Osteoblast (primary cell): Measurements from ENCODE around the gene TTC32. TPM values are rescaled to one million over a fixed set of nuclear protein-coding genes. Genes with fewer than 3 reads are reported as not detected.

ENCODE experiments used
- DNase-seq: peaks from one replicate; pipeline ENCODE4 v3.0.0; 2011; ENCODE audit warnings: low spot score, mixed read lengths; ENCODE audit not compliant: insufficient read length; ENCODE audit errors: missing footprints
- H2AFZ ChIP-seq: 2 replicates; pipeline ENCODE4 v1.6.0; 2011; ENCODE audit warnings: mild to moderate bottlenecking, low read length
- H3K27ac ChIP-seq: 2 replicates; pipeline ENCODE4 v1.5.1; 2011; ENCODE audit warnings: mild to moderate bottlenecking, low read depth, low read length, moderate library complexity
- H3K27me3 ChIP-seq: 2 replicates; pipeline ENCODE4 v1.6.0; 2012; ENCODE audit warnings: mild to moderate bottlenecking, control low read depth, inconsistent platforms, low read length, moderate library complexity; ENCODE audit not compliant: insufficient read depth
- H3K36me3 ChIP-seq: 2 replicates; pipeline ENCODE4 v1.5.1; 2011; ENCODE audit warnings: mild to moderate bottlenecking, low read length, control low read depth, moderate library complexity; ENCODE audit not compliant: insufficient read depth
- H3K4me1 ChIP-seq: 2 replicates; pipeline ENCODE4 v1.5.1; 2011; ENCODE audit warnings: mild to moderate bottlenecking, low read length, control low read depth, moderate library complexity; ENCODE audit not compliant: insufficient read depth
- H3K4me2 ChIP-seq: 2 replicates; pipeline ENCODE4 v1.6.0; 2011; ENCODE audit warnings: mild to moderate bottlenecking, low read length; ENCODE audit not compliant: insufficient read depth
- H3K4me3 ChIP-seq: fragments of 200-600 bp; sonication (generic); 3 replicates; pipeline ENCODE4 v1.5.1; 2012; ENCODE audit warnings: mild to moderate bottlenecking, low read length, inconsistent platforms; ENCODE audit not compliant: insufficient read depth
- H3K79me2 ChIP-seq: 2 replicates; pipeline ENCODE4 v1.6.0; 2012; ENCODE audit warnings: mild to moderate bottlenecking, low read length, control low read depth, inconsistent platforms; ENCODE audit not compliant: insufficient read depth
- H3K9me3 ChIP-seq: 2 replicates; pipeline ENCODE4 v1.5.1; 2011; ENCODE audit warnings: low read depth, low read length, control low read depth
- H4K20me1 ChIP-seq: 2 replicates; pipeline ENCODE4 v1.6.0; 2012; ENCODE audit warnings: mild to moderate bottlenecking, low read length, control low read depth; ENCODE audit not compliant: insufficient read depth
- total RNA-seq: library from RNA; depleted of rRNA; stranded (reverse); fragments of >200 nt; gene quantifications from 2 replicates; pipeline ENCODE4 v1.2.3, GENCODE V29; 2012
- TF ChIP-seq, protein P1 (sequence below): IDR thresholded peaks from 2 replicates; pipeline ENCODE4 v1.5.1; 2011; ENCODE audit warnings: mild to moderate bottlenecking, low read depth, low read length, moderate library complexity; ENCODE audit errors: extremely low read depth

Gene TTC32
- total RNA-seq, 1 donor, result 14.8 TPM

GRCh38 chr2:19874726-19875125 lies 27.1 kb downstream of the TTC32 start:
- Histone ChIP-seq H3K4me1 (peaks cover 3% of the 10 kb centered on the region), H3K79me2 (no peaks in the 10 kb centered on the region), H3K27ac (no peak overlapping the region)

DNA sequence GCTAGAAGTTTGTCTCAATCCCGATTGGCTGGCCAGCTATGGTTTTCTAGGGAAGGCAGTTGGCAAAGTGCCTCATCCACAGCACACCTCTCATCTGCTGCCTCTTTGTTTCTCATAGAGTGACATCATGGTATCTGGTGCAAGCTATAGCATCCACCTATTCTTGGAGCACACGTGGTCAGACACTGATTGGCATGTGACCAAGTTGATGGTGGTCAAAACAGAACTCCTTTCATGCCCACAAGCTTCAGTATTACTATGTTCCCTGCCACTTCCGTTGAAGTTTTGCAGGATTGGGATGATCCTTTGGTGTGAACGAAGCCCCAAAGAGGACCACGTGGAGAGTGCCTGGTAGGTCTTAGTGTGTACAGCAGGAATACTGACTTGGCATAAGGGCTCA lies 28.8 kb downstream of the TTC32 start:
- no peaks in the 10 kb centered on the region for H3K27me3 ChIP-seq

More at GRCh38 chr2:19874726-19875125, 27.1 kb downstream of the TTC32 start:
- Histone ChIP-seq H2AFZ (no peak overlapping the region), H4K20me1 (no peaks in the 10 kb centered on the region), H3K27me3 (no peaks in the 10 kb centered on the region), H3K36me3 (no peaks in the 10 kb centered on the region), H3K4me3 (no peak overlapping the region), H3K4me2 (no peak overlapping the region), H3K9me3 (no peaks in the 10 kb centered on the region)
- no peak for DNase-seq
- TF ChIP-seq, protein P1, sequence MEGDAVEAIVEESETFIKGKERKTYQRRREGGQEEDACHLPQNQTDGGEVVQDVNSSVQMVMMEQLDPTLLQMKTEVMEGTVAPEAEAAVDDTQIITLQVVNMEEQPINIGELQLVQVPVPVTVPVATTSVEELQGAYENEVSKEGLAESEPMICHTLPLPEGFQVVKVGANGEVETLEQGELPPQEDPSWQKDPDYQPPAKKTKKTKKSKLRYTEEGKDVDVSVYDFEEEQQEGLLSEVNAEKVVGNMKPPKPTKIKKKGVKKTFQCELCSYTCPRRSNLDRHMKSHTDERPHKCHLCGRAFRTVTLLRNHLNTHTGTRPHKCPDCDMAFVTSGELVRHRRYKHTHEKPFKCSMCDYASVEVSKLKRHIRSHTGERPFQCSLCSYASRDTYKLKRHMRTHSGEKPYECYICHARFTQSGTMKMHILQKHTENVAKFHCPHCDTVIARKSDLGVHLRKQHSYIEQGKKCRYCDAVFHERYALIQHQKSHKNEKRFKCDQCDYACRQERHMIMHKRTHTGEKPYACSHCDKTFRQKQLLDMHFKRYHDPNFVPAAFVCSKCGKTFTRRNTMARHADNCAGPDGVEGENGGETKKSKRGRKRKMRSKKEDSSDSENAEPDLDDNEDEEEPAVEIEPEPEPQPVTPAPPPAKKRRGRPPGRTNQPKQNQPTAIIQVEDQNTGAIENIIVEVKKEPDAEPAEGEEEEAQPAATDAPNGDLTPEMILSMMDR, result no peak

GRCh38 chr2:19872302-19872701 lies 29.5 kb downstream of the TTC32 start:
- TF ChIP-seq, protein P1, result no peak
- Histone ChIP-seq H3K36me3 (no peaks in the 10 kb centered on the region), H3K9me3 (no peaks in the 10 kb centered on the region), H4K20me1 (no peaks in the 10 kb centered on the region), H2AFZ (no peak overlapping the region), H3K4me2 (no peak overlapping the region), H3K27me3 (no peaks in the 10 kb centered on the region), H3K27ac (no peak overlapping the region), H3K79me2 (no peaks in the 10 kb centered on the region), H3K4me3 (no peak overlapping the region), H3K4me1 (peaks cover 6% of the 10 kb centered on the region)
- DNase-seq, result no peak

More for the DNA sequence above, 28.8 kb downstream of the TTC32 start:
- DNase-seq, result no peak
- H4K20me1 ChIP-seq, result no peaks in the 10 kb centered on the region
- H2AFZ ChIP-seq, result no peak overlapping the region
- no peak overlapping the region for H3K4me3 ChIP-seq
- H3K9me3 ChIP-seq, result no peaks in the 10 kb centered on the region
- H3K4me2 ChIP-seq, result no peak overlapping the region
- no peaks in the 10 kb centered on the region for H3K79me2 ChIP-seq
- peaks cover 6% of the 10 kb centered on the region for H3K4me1 ChIP-seq
- TF ChIP-seq, protein P1, result no peak
- H3K27ac ChIP-seq, result no peak overlapping the region
- no peaks in the 10 kb centered on the region for H3K36me3 ChIP-seq

DNA sequence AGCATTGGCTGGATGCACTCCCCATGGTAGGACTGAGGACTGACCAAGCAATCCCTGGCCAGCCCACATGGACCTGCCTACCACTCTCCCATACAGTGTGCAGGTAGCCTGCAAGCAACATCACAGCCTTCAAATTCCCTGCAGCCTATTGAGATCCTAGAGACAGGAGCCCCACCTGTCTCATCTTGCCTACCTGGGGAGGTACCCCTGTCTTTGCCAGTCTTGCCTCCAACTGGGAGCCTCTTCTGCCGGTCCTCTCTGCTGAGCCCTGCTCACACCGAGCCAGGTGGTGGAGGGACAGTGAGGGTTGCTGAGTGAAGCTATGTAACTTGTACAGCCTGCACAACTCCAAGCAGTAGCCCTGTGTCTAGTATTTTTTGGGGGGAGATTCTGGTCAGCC lies 29.9 kb downstream of the TTC32 start:
- DNase-seq, result no peak
- H3K4me1 ChIP-seq, result peaks cover 6% of the 10 kb centered on the region
- H3K27me3 ChIP-seq, result no peaks in the 10 kb centered on the region
- no peaks in the 10 kb centered on the region for H3K36me3 ChIP-seq
- TF ChIP-seq, protein P1, result no peak
- no peak overlapping the region for H3K4me3 ChIP-seq
- no peaks in the 10 kb centered on the region for H4K20me1 ChIP-seq
- H3K27ac ChIP-seq, result no peak overlapping the region
- no peaks in the 10 kb centered on the region for H3K79me2 ChIP-seq
- H3K4me2 ChIP-seq, result no peak overlapping the region
- H2AFZ ChIP-seq, result no peak overlapping the region
- no peaks in the 10 kb centered on the region for H3K9me3 ChIP-seq
